ENCODE data around the gene SIRT2.

The SIRT2 gene

GRCh38 chr19:38850976-38851621, 48.3 kb downstream of the SIRT2 start:
- peaks cover 0 to 48% (median 35%) of the 10 kb centered on the region in 4 donors for H3K4me1 ChIP-seq
- peak in 1 of 2 donors; percentile 75 for DNase-seq
- no peaks in the 10 kb centered on the region for H3K27me3 ChIP-seq
- intact Hi-C loops (cut with DNase I; ENCODE audit: low total_unique reads), result loop anchor here (2.0 kb wide), 1 partner anchor 202 kb away; no protein-coding TSS in a partner anchor
- no peak for TF ChIP-seq CTCF (IDR thresholded peaks at IDR 0.05)
- no peaks in the 10 kb centered on the region for H3K9me3 ChIP-seq
- peak overlapping the region; percentile 91 to 97 for H3K27ac ChIP-seq
- peak overlapping the region; percentile 58 to 77 for H3K4me3 ChIP-seq
- H3K36me3 ChIP-seq, result peaks cover 15 to 20% (median 15%) of the 10 kb centered on the region in 3 donors

- Histone ChIP-seq H3K4me1 (peaks cover 0 to 51% (median 38%) of the 10 kb centered on the region in 4 donors), H3K27ac (peak overlapping the region; percentile 91 to 97), H3K36me3 (peaks cover 21 to 26% (median 21%) of the 10 kb centered on the region in 3 donors), H3K4me3 (peak overlapping the region; percentile 58 to 77), H3K9me3 (no peaks in the 10 kb centered on the region), H3K27me3 (no peaks in the 10 kb centered on the region)
- peak; percentile 37 to 54 for TF ChIP-seq CTCF (IDR thresholded peaks at IDR 0.05)
- intact Hi-C loops (cut with DNase I; ENCODE audit: low total_unique reads), result loop anchor here (2.0 kb wide), 1 partner anchor 202 kb away; no protein-coding TSS in a partner anchor
- DNase-seq, result peak in 1 of 2 donors; percentile 100
Measured at GRCh38 chr19:38850436-38850975, 48.9 kb downstream of the SIRT2 start.

GRCh38 chr19:38849860-38850435, 49.5 kb downstream of the SIRT2 start, which contains the start of gene HNRNPL:
HNRNPL (minus strand) TSS chr19:38849986; CDS start chr19:38849966, 20 bp downstream.
- TF ChIP-seq CTCF (IDR thresholded peaks at IDR 0.05), result peak; percentile 37 to 43
- H3K36me3 ChIP-seq, result peaks cover 26 to 31% (median 26%) of the 10 kb centered on the region in 3 donors
- peak in 1 of 2 donors; percentile 100 for DNase-seq
- no peaks in the 10 kb centered on the region for H3K27me3 ChIP-seq
- H3K4me1 ChIP-seq, result peaks cover 0 to 52% (median 39%) of the 10 kb centered on the region in 4 donors
- H3K4me3 ChIP-seq, result peak within 1 kb of the TSS; percentile 92 to 95
- no peaks in the 10 kb centered on the region for H3K9me3 ChIP-seq
- intact Hi-C loops (cut with DNase I; ENCODE audit: low total_unique reads), result loop anchor here (2.0 kb wide), 2 partner anchors 51 to 201 kb away; no protein-coding TSS in a partner anchor
- peak within 1 kb of the TSS; percentile 98 to 100 for H3K27ac ChIP-seq

GRCh38 chr19:38849147-38849859, 50.1 kb downstream of the SIRT2 start:
- Histone ChIP-seq H3K4me3 (peak overlapping the region; percentile 92 to 95), H3K36me3 (peaks cover 33 to 38% (median 33%) of the 10 kb centered on the region in 3 donors), H3K9me3 (no peaks in the 10 kb centered on the region), H3K27me3 (no peaks in the 10 kb centered on the region), H3K27ac (peak overlapping the region; percentile 98 to 100), H3K4me1 (peaks cover 0 to 57% (median 39%) of the 10 kb centered on the region in 4 donors)
- TF ChIP-seq CTCF (IDR thresholded peaks at IDR 0.05), result peak in 1 of 2 experiments; percentile 12
- intact Hi-C loops (cut with DNase I; ENCODE audit: low total_unique reads), result loop anchor here (2.0 kb wide), 1 partner anchor 51 kb away; no protein-coding TSS in a partner anchor
- DNase-seq, result peak; percentile 94 to 98

All from tibial artery (tissue), 4 donors.